K562 (cell line): ENCODE measurements around the gene NFATC1. TPM values are rescaled to one million over a fixed set of nuclear protein-coding genes. Genes with fewer than 3 reads are reported as not detected.

Experiments used
- ATAC-seq: fragments of 200-7000 bp; cut with Tn5 transposase; 3 replicates; pipeline ENCODE4 v1.9.1; 2020; ENCODE audit warnings: moderate library complexity
- BruUV-seq: library from RNA; stranded (reverse); fragments of 400-500 nt; replicated peaks from 2 replicates; lab custom pipeline; 2021; lab: Mats Ljungman, UMichigan
- CTCF ChIA-PET: fragments of 300-600 bp; formaldehyde crosslinking; extraction: SDS; loops from one replicate; lab custom pipeline; 2021; ENCODE audit warnings: low intra/inter-chr PET ratio; lab: Yijun Ruan, JAX
- POLR2A ChIA-PET: fragments of 300-600, 350-650 bp; sonication (Branson Sonifier 250); formaldehyde crosslinking; extraction: SDS; loops from one replicate; lab custom pipeline; 2021; ENCODE audit warnings: antibody characterized with exemption, inconsistent platforms; lab: Yijun Ruan, JAX
- DNase-seq, 4 experiments: peaks; one replicate each; pipeline versions ENCODE4 v3.0.0 to v3.0.0-alpha.2; 2011 to 2018; ENCODE audit warnings: low spot score in 3 of 4, mixed read lengths in 3 of 4; ENCODE audit errors: extremely low read depth in 1 of 4
- FAIRE-seq: peaks from 2 replicates; lab custom pipeline; 2011; peaks lifted over from hg19 to GRCh38; lab: Jason Lieb, UNC
- H2AFZ ChIP-seq: 2 replicates; pipeline ENCODE4 v1.6.0; 2011; ENCODE audit warnings: low read depth, low read length, control low read depth, inconsistent platforms
- H3K27ac ChIP-seq: fragments of 200-600 bp; 3 replicates; pipeline ENCODE4 v1.8.0; 2011; ENCODE audit warnings: low read depth, mild to moderate bottlenecking, control low read depth, inconsistent platforms, low read length, moderate library complexity, mixed read lengths; ENCODE audit errors: extremely low read depth
- H3K27me3 ChIP-seq, 2 experiments: fragments of 300-600 bp in 1 of 2; 2 replicates in 1 of 2; 3 replicates in 1 of 2; pipeline versions ENCODE4 v1.6.0 to v1.8.0; 2011; ENCODE audit warnings: inconsistent platforms in 2 of 2, low read length in 2 of 2, mild to moderate bottlenecking in 1 of 2, mixed read lengths in 1 of 2, moderate library complexity in 1 of 2; ENCODE audit not compliant: control insufficient read depth in 2 of 2, insufficient read depth in 2 of 2
- H3K36me3 ChIP-seq: fragments of 300-600 bp; 3 replicates; pipeline ENCODE4 v1.8.0; 2011; ENCODE audit warnings: mild to moderate bottlenecking, low read length, inconsistent platforms; ENCODE audit not compliant: control insufficient read depth, insufficient read depth
- H3K4me1 ChIP-seq, 2 experiments: fragments of 200-600 bp in 1 of 2; replicated peaks in 1 of 2; 2 replicates in 1 of 2; 3 replicates in 1 of 2; pipeline versions ENCODE4 v1.5.1 to v1.8.0; 2011; ENCODE audit warnings: inconsistent platforms in 2 of 2, low read length in 2 of 2, mild to moderate bottlenecking in 1 of 2, mixed read lengths in 1 of 2, moderate library complexity in 1 of 2; ENCODE audit not compliant: control insufficient read depth in 2 of 2, insufficient read depth in 2 of 2
- H3K4me2 ChIP-seq: 2 replicates; pipeline ENCODE4 v1.6.1; 2011; ENCODE audit warnings: low read length, control low read depth, inconsistent platforms, mixed read lengths; ENCODE audit not compliant: insufficient read depth
- H3K4me3 ChIP-seq: fragments of 200-600 bp; sonication (generic), shearing (Covaris generic); 2 replicates; pipeline ENCODE4 v1.5.1; 2016; ENCODE audit warnings: control low read depth, inconsistent platforms
- H3K79me2 ChIP-seq: fragments of 200-600 bp; 3 replicates; pipeline ENCODE4 v1.8.0; 2011; ENCODE audit warnings: low read length, inconsistent platforms; ENCODE audit not compliant: control insufficient read depth, insufficient read depth
- H3K9ac ChIP-seq, 2 experiments: 2 replicates each; pipeline versions ENCODE4 v1.6.0 to v1.6.1; 2011; ENCODE audit warnings: low read depth in 2 of 2, low read length in 2 of 2, control low read depth in 1 of 2, inconsistent platforms in 1 of 2, mild to moderate bottlenecking in 1 of 2, mixed read lengths in 1 of 2; ENCODE audit not compliant: insufficient read depth in 1 of 2
- H3K9me1 ChIP-seq: one replicate; pipeline ENCODE4 v1.6.0; 2011; ENCODE audit warnings: inconsistent platforms, mild to moderate bottlenecking, low read length, moderate library complexity; ENCODE audit not compliant: control insufficient read depth, insufficient read depth
- H3K9me3 ChIP-seq: replicated peaks from 2 replicates; pipeline ENCODE4 v1.5.1; 2011; ENCODE audit warnings: low read depth, low read length, inconsistent platforms; ENCODE audit not compliant: control insufficient read depth, insufficient read depth
- H4K20me1 ChIP-seq: replicated peaks from 2 replicates; pipeline ENCODE4 v1.6.1; 2011; ENCODE audit warnings: low read length, inconsistent platforms, mixed read lengths; ENCODE audit not compliant: control insufficient read depth, insufficient read depth
- ARNT ChIP-seq, 2 experiments: fragments of 450-650 bp; IDR thresholded peaks; 2 replicates each; pipeline ENCODE4 v1.6.1; 2016; ENCODE audit warnings: mild to moderate bottlenecking in 1 of 2
- ATF2 ChIP-seq: sonication (generic); formaldehyde crosslinking; IDR thresholded peaks from 2 replicates; pipeline ENCODE4 v1.8.1; 2022; ENCODE audit warnings: missing genetic modification reagents
- BCOR ChIP-seq: fragments of 450-650 bp; IDR thresholded peaks from 2 replicates; pipeline ENCODE4 v1.6.1; 2016
- CHD2 ChIP-seq: IDR thresholded peaks from 2 replicates; pipeline ENCODE4 v1.6.1; 2011; ENCODE audit warnings: low read depth, low read length
- CLOCK ChIP-seq: fragments of 250-450 bp; sonication (Bioruptor Pico); IDR thresholded peaks from 2 replicates; pipeline ENCODE4 v1.4.0; 2020; ENCODE audit warnings: mild to moderate bottlenecking, moderate library complexity, borderline replicate concordance
- ETV6 ChIP-seq, 3 experiments: fragments of 150-350 bp in 1 of 3; sonication (generic) in 1 of 3; formaldehyde crosslinking in 1 of 3; IDR thresholded peaks; 2 replicates each; pipeline versions ENCODE4 v1.6.1 to v1.8.0; 2014 to 2022; ENCODE audit warnings: borderline replicate concordance in 2 of 3, low read depth in 2 of 3, antibody characterized with exemption in 1 of 3, low read length in 1 of 3, mild to moderate bottlenecking in 1 of 3, missing genetic modification reagents in 1 of 3
- GATA2 ChIP-seq: sonication (generic); formaldehyde crosslinking; IDR thresholded peaks from 2 replicates; pipeline ENCODE4 v1.4.0; 2020; ENCODE audit warnings: mild to moderate bottlenecking, missing genetic modification reagents
- HNRNPK ChIP-seq: fragments of 200-400 bp; formaldehyde crosslinking; IDR thresholded peaks from one replicate; pipeline ENCODE4 v1.6.1; 2018; ENCODE audit warnings: mild to moderate bottlenecking, low read depth, low read length; ENCODE audit not compliant: poor library complexity, severe bottlenecking
- MIER1 ChIP-seq: fragments of 450-650 bp; IDR thresholded peaks from 2 replicates; pipeline ENCODE4 v1.6.1; 2016; ENCODE audit warnings: antibody characterized with exemption, mild to moderate bottlenecking, low read depth
- NFATC3 ChIP-seq: fragments of 450-650 bp; IDR thresholded peaks from 2 replicates; pipeline ENCODE4 v1.6.1; 2017; ENCODE audit warnings: mild to moderate bottlenecking
- POLR2H ChIP-seq: IDR thresholded peaks from 2 replicates; pipeline ENCODE4 v1.6.1; 2016; ENCODE audit warnings: missing genetic modification characterization, low read depth, mild to moderate bottlenecking, control low read depth, missing compliant biosample characterization, moderate library complexity
- RAD51 ChIP-seq: fragments of 450-650 bp; IDR thresholded peaks from 2 replicates; pipeline ENCODE4 v1.7.1; 2016; ENCODE audit warnings: low read depth, mild to moderate bottlenecking, borderline replicate concordance
- SMARCC2 ChIP-seq: fragments of 450-650 bp; IDR thresholded peaks from 2 replicates; pipeline ENCODE4 v1.6.1; 2017; ENCODE audit warnings: antibody characterized with exemption, moderate library complexity, mild to moderate bottlenecking, low read depth
- SUPT5H ChIP-seq: fragments of 450-650 bp; IDR thresholded peaks from 2 replicates; pipeline ENCODE4 v1.6.1; 2016
- TAF1 ChIP-seq: IDR thresholded peaks from 2 replicates; pipeline ENCODE4 v1.6.1; 2011; ENCODE audit warnings: mild to moderate bottlenecking, low read length, moderate library complexity; ENCODE audit not compliant: insufficient read depth, control insufficient read depth, severe bottlenecking; ENCODE audit errors: extremely low read depth
- WHSC1 ChIP-seq: IDR thresholded peaks from one replicate; pipeline ENCODE4 v1.6.1; 2012; ENCODE audit warnings: low read length, control low read depth, inconsistent platforms
- ZNF274 ChIP-seq: IDR thresholded peaks from 2 replicates; pipeline ENCODE4 v1.6.1; 2011; ENCODE audit warnings: low read depth, mild to moderate bottlenecking, low read length, moderate library complexity, borderline replicate concordance
- ZNF511 ChIP-seq: sonication (generic); formaldehyde crosslinking; IDR thresholded peaks from 2 replicates; pipeline ENCODE4 v1.8.0; 2022; ENCODE audit warnings: mild to moderate bottlenecking, missing genetic modification reagents
- WGBS: fragments of 100-300 bp; shearing (Covaris generic); methylation state at CpG from one replicate; pipeline ENCODE4 v1.1.6; 2016; ENCODE audit warnings: low coverage, mixed read lengths; ENCODE audit not compliant: insufficient coverage; ENCODE audit errors: missing lambda C conversion rate; 5-methylcytosine and 5-hydroxymethylcytosine counted together
- in situ Hi-C: fragments of 300-500 bp; cut with MboI; formaldehyde crosslinking; loops from 4 replicates; pipeline ENCODE4 v1.15.0; 2018; ENCODE audit warnings: inconsistent platforms, mixed read lengths
- intact Hi-C: fragments of 100-400 bp; cut with micrococcal nuclease; formaldehyde crosslinking; loops from 2 replicates; pipeline ENCODE4 v1.14.2; 2022
- polyA plus RNA-seq, 8 experiments: library from polyadenylated mRNA; depleted of rRNA in 4 of 8; stranded (reverse) in 5 of 8; unstranded in 3 of 8; fragments of >200 nt; fragmentation: Nextera tagmentation in 2 of 8; fragmentation: Illumina TruSeq in 1 of 8; extraction: Ambion mirVana in 2 of 8; extraction: Trizol in 1 of 8; gene quantifications; 2 replicates each; pipeline versions ENCODE4 v1.2.1 to v1.2.3, GENCODE V29; 2011 to 2014; ENCODE audit warnings: inconsistent platforms in 1 of 8, missing spikeins in 1 of 8
- total RNA-seq, 7 experiments: library from RNA; depleted of rRNA in 6 of 7; stranded (reverse); fragments of >200 nt in 6 of 7; fragmentation: Illumina TruSeq in 2 of 7; extraction: Trizol in 2 of 7; gene quantifications; 2 replicates each; pipeline versions ENCODE4 v1.2.1 to v1.2.3, GENCODE V29; 2011 to 2021; ENCODE audit warnings: low replicate concordance in 1 of 7

Gene NFATC1
- total and polyA plus RNA-seq, 9 of the 15 experiments (the other 6 are each of a cell fraction or from before 2014, with no cell fraction given): 1.1 to 16.4 (median 2.5) TPM

- Histone ChIP-seq H3K9me3 (no peaks in the 10 kb centered on the region), H2AFZ (no peak overlapping the region), H3K27ac (no peak overlapping the region), H4K20me1 (no peaks in the 10 kb centered on the region), H3K27me3 (no peaks in the 10 kb centered on the region), H3K36me3 (0 out of 3 replicates have a peak, but pooled peaks cover 5% of the 10 kb centered on the region), H3K79me2 (no peaks in the 10 kb centered on the region), H3K4me2 (no peak overlapping the region), H3K4me3 (no peak overlapping the region), H3K9me1 (no peaks in the 10 kb centered on the region), H3K4me1 (peaks cover 0 to 3% of the 10 kb centered on the region in 2 experiments; a peak in 2 of 5 replicates), H3K9ac (no peak overlapping the region)
- in situ Hi-C loops: no loop called here
- no peak for DNase-seq
- no peak for ATAC-seq
- POLR2A ChIA-PET: no interaction called here
- CTCF ChIA-PET: no interaction called here
- BruUV-seq: no TSS peak
- intact Hi-C loops: no loop called here
- WGBS: 41% methylated on average over 5 of the region's 5 CpGs
- no peak for FAIRE-seq
- TF ChIP-seq ZNF511 (CRISPR knock-in tag) (no peak), SMARCC2 (no peak), CLOCK (CRISPR knock-in tag) (no peak), TAF1 (no peak), GATA2 (no peak), ARNT (IDR thresholded peaks at IDR 0.05) (no peak), BCOR (no peak), ATF2 (no peak), POLR2H (tag) (no peak), SUPT5H (no peak), MIER1 (no peak), NFATC3 (no peak), ZNF274 (no peak), CHD2 (no peak), RAD51 (no peak), ETV6 (IDR thresholded peaks at IDR 0.05; ENCODE audit: borderline replicate concordance in 1 of 2, low read depth in 2 of 2, low read length in 1 of 2) (no peak), ETV6 (CRISPR knock-in tag; IDR thresholded peaks at IDR 0.05; ENCODE audit: borderline replicate concordance) (no peak), HNRNPK (no peak), WHSC1 (no peak)
Observed at GRCh38 chr18:79356435-79356834, 39.3 kb upstream of the NFATC1 start.
